Stimulated activated naive B cell treated with anti-CD40 and anti-IgM and Interleukin-4, amounts not matched to agents 10 μg/mL and 1 μg/mL and 100 μg/mL, for 72 hours (primary cell): ENCODE results near the gene DOCK1.

Experiments used
- ATAC-seq, 2 donors: fragments of 150-1000 bp; cut with Tn5 transposase; replicated peaks; 2 replicates each; pipeline ENCODE4 v1.10.0; 2021; ENCODE audit warnings: moderate library complexity in 1 of 2
- DNase-seq: peaks from one replicate; pipeline ENCODE4 v3.0.0; 2021
- H3K27ac Mint-ChIP-seq: one replicate; pipeline ENCODE4 v1.8.0; 2022; ENCODE audit warnings: mild to moderate bottlenecking, mixed read lengths
- H3K27me3 Mint-ChIP-seq, 2 donors: one replicate each; pipeline ENCODE4 v1.8.0; 2022; ENCODE audit warnings: mixed read lengths in 2 of 2
- H3K36me3 Mint-ChIP-seq, 2 donors: one replicate each; pipeline ENCODE4 v1.8.0; 2022; ENCODE audit warnings: mixed read lengths in 2 of 2, mild to moderate bottlenecking in 1 of 2
- H3K4me1 Mint-ChIP-seq, 2 donors: one replicate each; pipeline ENCODE4 v1.8.0; 2022; ENCODE audit warnings: mixed read lengths in 2 of 2, mild to moderate bottlenecking in 1 of 2
- H3K4me3 Mint-ChIP-seq, 2 donors: one replicate each; pipeline ENCODE4 v1.8.0; 2022; ENCODE audit warnings: mild to moderate bottlenecking in 2 of 2, mixed read lengths in 2 of 2, moderate library complexity in 1 of 2
- H3K9me3 Mint-ChIP-seq, 2 donors: one replicate each; pipeline ENCODE4 v1.8.0; 2022; ENCODE audit warnings: mixed read lengths in 2 of 2, mild to moderate bottlenecking in 1 of 2

Gene DOCK1

GRCh38 chr10:127418536-127419168, 513.4 kb downstream of the DOCK1 start:
- no peak overlapping the region for H3K27ac Mint-ChIP-seq
- peak in 1 of 2 donors; percentile 21 for ATAC-seq

GRCh38 chr10:127420138-127420684, 515.0 kb downstream of the DOCK1 start:
- DNase-seq, result no peak
- H3K9me3 Mint-ChIP-seq, result peaks cover 0 to 3% of the 10 kb centered on the region in 2 donors
- no peak overlapping the region for H3K4me3 Mint-ChIP-seq
- H3K27ac Mint-ChIP-seq, result no peak overlapping the region
- no peak for ATAC-seq
- no peaks in the 10 kb centered on the region for H3K27me3 Mint-ChIP-seq
- H3K36me3 Mint-ChIP-seq, result no peaks in the 10 kb centered on the region
- no peaks in the 10 kb centered on the region for H3K4me1 Mint-ChIP-seq

More at GRCh38 chr10:127418536-127419168, 513.4 kb downstream of the DOCK1 start:
- Mint-ChIP-seq H3K27me3 (no peaks in the 10 kb centered on the region), H3K4me3 (no peak overlapping the region), H3K4me1 (no peaks in the 10 kb centered on the region), H3K36me3 (no peaks in the 10 kb centered on the region), H3K9me3 (peaks cover 0 to 3% of the 10 kb centered on the region in 2 donors)
- DNase-seq, result no peak

- H3K36me3 Mint-ChIP-seq, result no peaks in the 10 kb centered on the region
Observed at GRCh38 chr10:127423218-127423915, 518.1 kb downstream of the DOCK1 start.

GRCh38 chr10:127424594-127425264, 519.5 kb downstream of the DOCK1 start:
- Mint-ChIP-seq H3K36me3 (no peaks in the 10 kb centered on the region), H3K4me3 (no peak overlapping the region), H3K9me3 (peaks cover 0 to 4% of the 10 kb centered on the region in 2 donors), H3K4me1 (no peaks in the 10 kb centered on the region), H3K27me3 (no peaks in the 10 kb centered on the region), H3K27ac (no peak overlapping the region)
- ATAC-seq (no peak), DNase-seq (no peak)

More at GRCh38 chr10:127423218-127423915, 518.1 kb downstream of the DOCK1 start:
- Mint-ChIP-seq H3K9me3 (peaks cover 0 to 4% of the 10 kb centered on the region in 2 donors), H3K27me3 (no peaks in the 10 kb centered on the region), H3K27ac (no peak overlapping the region), H3K4me3 (no peak overlapping the region), H3K4me1 (no peaks in the 10 kb centered on the region)
- no peak for DNase-seq
- ATAC-seq, result no peak

GRCh38 chr10:127426746-127427145, 521.5 kb downstream of the DOCK1 start:
- Mint-ChIP-seq H3K27ac (no peak overlapping the region), H3K4me1 (no peaks in the 10 kb centered on the region), H3K27me3 (no peaks in the 10 kb centered on the region), H3K36me3 (no peaks in the 10 kb centered on the region), H3K9me3 (peaks cover 0 to 1% of the 10 kb centered on the region in 2 donors), H3K4me3 (no peak overlapping the region)
- DNase-seq (no peak), ATAC-seq (no peak)

GRCh38 chr10:127427926-127428325, 522.7 kb downstream of the DOCK1 start:
- Mint-ChIP-seq H3K4me1 (no peaks in the 10 kb centered on the region), H3K36me3 (no peaks in the 10 kb centered on the region), H3K4me3 (no peak overlapping the region), H3K27ac (no peak overlapping the region), H3K9me3 (peaks cover 0 to 1% of the 10 kb centered on the region in 2 donors), H3K27me3 (no peaks in the 10 kb centered on the region)
- DNase-seq (no peak), ATAC-seq (no peak)

- DNase-seq (no peak), ATAC-seq (no peak)
- Mint-ChIP-seq H3K9me3 (peaks cover 0 to 1% of the 10 kb centered on the region in 2 donors), H3K4me1 (no peaks in the 10 kb centered on the region), H3K27me3 (no peaks in the 10 kb centered on the region), H3K36me3 (no peaks in the 10 kb centered on the region), H3K4me3 (no peak overlapping the region), H3K27ac (no peak overlapping the region)
Observed at GRCh38 chr10:127428385-127428980, 523.3 kb downstream of the DOCK1 start.

GRCh38 chr10:127429601-127430312, 524.5 kb downstream of the DOCK1 start:
- Mint-ChIP-seq H3K9me3 (peaks cover 0 to 1% of the 10 kb centered on the region in 2 donors), H3K4me3 (no peak overlapping the region), H3K27ac (no peak overlapping the region), H3K36me3 (no peaks in the 10 kb centered on the region), H3K27me3 (no peaks in the 10 kb centered on the region), H3K4me1 (no peaks in the 10 kb centered on the region)
- DNase-seq (no peak), ATAC-seq (no peak)

- no peaks in the 10 kb centered on the region for H3K27me3 Mint-ChIP-seq
- H3K4me3 Mint-ChIP-seq, result no peak overlapping the region
- H3K36me3 Mint-ChIP-seq, result no peaks in the 10 kb centered on the region
- ATAC-seq (no peak), DNase-seq (no peak)
- no peaks in the 10 kb centered on the region for H3K4me1 Mint-ChIP-seq
- H3K27ac Mint-ChIP-seq, result no peak overlapping the region
- no peaks in the 10 kb centered on the region for H3K9me3 Mint-ChIP-seq
Observed at GRCh38 chr10:127431525-127431924, 526.3 kb downstream of the DOCK1 start.

- Mint-ChIP-seq H3K4me1 (no peaks in the 10 kb centered on the region), H3K27ac (no peak overlapping the region), H3K4me3 (no peak overlapping the region), H3K27me3 (no peaks in the 10 kb centered on the region), H3K36me3 (no peaks in the 10 kb centered on the region), H3K9me3 (no peaks in the 10 kb centered on the region)
- DNase-seq (no peak), ATAC-seq (no peak)
Observed at GRCh38 chr10:127434006-127434405, 528.8 kb downstream of the DOCK1 start.

GRCh38 chr10:127435246-127435645, 530.0 kb downstream of the DOCK1 start:
- no peaks in the 10 kb centered on the region for H3K4me1 Mint-ChIP-seq
- no peak overlapping the region for H3K4me3 Mint-ChIP-seq
- no peaks in the 10 kb centered on the region for H3K27me3 Mint-ChIP-seq
- peaks cover 0 to 7% of the 10 kb centered on the region in 2 donors for H3K9me3 Mint-ChIP-seq
- no peak for DNase-seq
- ATAC-seq, result no peak
- no peaks in the 10 kb centered on the region for H3K36me3 Mint-ChIP-seq
- H3K27ac Mint-ChIP-seq, result no peak overlapping the region

- DNase-seq, result no peak
- Mint-ChIP-seq H3K4me3 (no peak overlapping the region), H3K4me1 (no peaks in the 10 kb centered on the region), H3K27ac (no peak overlapping the region), H3K9me3 (peaks cover 0 to 7% of the 10 kb centered on the region in 2 donors), H3K36me3 (no peaks in the 10 kb centered on the region), H3K27me3 (no peaks in the 10 kb centered on the region)
- no peak for ATAC-seq
Observed at GRCh38 chr10:127440371-127440770, 535.1 kb downstream of the DOCK1 start.

GRCh38 chr10:127441350-127442219, 536.4 kb downstream of the DOCK1 start:
- Mint-ChIP-seq H3K4me1 (no peaks in the 10 kb centered on the region), H3K27ac (no peak overlapping the region), H3K9me3 (peaks cover 0 to 7% of the 10 kb centered on the region in 2 donors), H3K36me3 (no peaks in the 10 kb centered on the region), H3K27me3 (no peaks in the 10 kb centered on the region), H3K4me3 (no peak overlapping the region)
- ATAC-seq (no peak), DNase-seq (no peak)
